Nephron (organoid): ENCODE measurements around the gene WFS1.

Experiments used
- H3K27ac Mint-ChIP-seq, 3 experiments: 2 replicates each; pipeline ENCODE4 v1.8.0; 2020; ENCODE audit warnings: mixed read lengths in 3 of 3, mild to moderate bottlenecking in 2 of 3, moderate library complexity in 1 of 3
- H3K27me3 Mint-ChIP-seq: 2 replicates; pipeline ENCODE4 v1.8.0; 2021; ENCODE audit warnings: low read depth, mild to moderate bottlenecking, moderate library complexity, mixed read lengths
- H3K36me3 Mint-ChIP-seq: 2 replicates; pipeline ENCODE4 v1.8.0; 2020; ENCODE audit warnings: low read depth, mixed read lengths
- H3K4me1 Mint-ChIP-seq: 2 replicates; pipeline ENCODE4 v1.8.0; 2020; ENCODE audit warnings: mixed read lengths
- H3K4me3 Mint-ChIP-seq, 3 experiments: 2 replicates each; pipeline ENCODE4 v1.8.0; 2020; ENCODE audit warnings: mild to moderate bottlenecking in 3 of 3, mixed read lengths in 3 of 3, moderate library complexity in 2 of 3
- H3K9me3 Mint-ChIP-seq: 2 replicates; pipeline ENCODE4 v1.8.0; 2020; ENCODE audit warnings: mixed read lengths
- TF ChIP-seq, protein P1 (sequence below), 3 experiments: fragments of 200-600 bp; sonication (generic); IDR thresholded peaks; one replicate each; pipeline ENCODE4 v1.5.0; 2021; ENCODE audit warnings: antibody characterized with exemption in 3 of 3; ENCODE audit not compliant: unreplicated experiment in 3 of 3

The WFS1 gene

DNA sequence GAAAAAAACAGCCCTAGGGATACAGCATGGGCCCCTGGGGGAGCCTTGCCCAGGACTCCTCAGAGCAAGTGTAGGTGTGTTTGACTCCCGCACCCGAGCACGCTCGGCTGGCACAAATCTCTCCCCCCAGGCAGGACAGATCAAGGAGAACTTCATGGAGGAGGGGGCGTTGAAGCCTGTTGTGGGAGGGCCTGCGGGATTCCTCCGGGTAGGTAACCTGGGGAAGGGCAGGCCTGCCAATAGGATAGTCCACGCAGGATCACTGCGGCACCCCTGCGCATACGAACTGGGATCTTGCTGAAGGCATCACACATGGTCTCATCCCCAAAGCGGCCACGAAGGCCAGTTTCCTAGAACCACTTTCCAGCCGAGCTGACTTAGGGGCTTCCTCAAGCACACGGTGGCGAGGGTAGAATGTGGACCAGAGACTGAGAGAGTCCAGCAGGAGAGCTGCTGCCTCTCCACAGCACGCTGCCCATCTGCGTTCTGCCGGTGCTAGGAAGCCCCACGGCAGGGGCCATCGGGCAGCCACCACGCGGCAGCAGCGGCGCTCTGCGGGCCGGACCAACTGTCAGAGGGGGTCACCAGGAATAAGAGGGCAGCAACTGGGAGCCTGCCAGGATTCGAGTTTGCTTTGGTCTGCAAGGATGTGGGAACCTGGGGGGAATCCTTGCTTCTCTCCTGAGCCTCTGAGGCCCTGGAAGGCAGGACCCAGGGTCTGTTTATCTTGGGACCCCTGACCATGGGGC is 56.8 kb downstream of the WFS1 start:
- Mint-ChIP-seq H3K4me1 (no peaks in the 10 kb centered on the region), H3K4me3 (no peak overlapping the region), H3K36me3 (no peaks in the 10 kb centered on the region), H3K27me3 (peaks cover 36% of the 10 kb centered on the region), H3K9me3 (no peaks in the 10 kb centered on the region), H3K27ac (no peak overlapping the region)
- TF ChIP-seq, protein P1, sequence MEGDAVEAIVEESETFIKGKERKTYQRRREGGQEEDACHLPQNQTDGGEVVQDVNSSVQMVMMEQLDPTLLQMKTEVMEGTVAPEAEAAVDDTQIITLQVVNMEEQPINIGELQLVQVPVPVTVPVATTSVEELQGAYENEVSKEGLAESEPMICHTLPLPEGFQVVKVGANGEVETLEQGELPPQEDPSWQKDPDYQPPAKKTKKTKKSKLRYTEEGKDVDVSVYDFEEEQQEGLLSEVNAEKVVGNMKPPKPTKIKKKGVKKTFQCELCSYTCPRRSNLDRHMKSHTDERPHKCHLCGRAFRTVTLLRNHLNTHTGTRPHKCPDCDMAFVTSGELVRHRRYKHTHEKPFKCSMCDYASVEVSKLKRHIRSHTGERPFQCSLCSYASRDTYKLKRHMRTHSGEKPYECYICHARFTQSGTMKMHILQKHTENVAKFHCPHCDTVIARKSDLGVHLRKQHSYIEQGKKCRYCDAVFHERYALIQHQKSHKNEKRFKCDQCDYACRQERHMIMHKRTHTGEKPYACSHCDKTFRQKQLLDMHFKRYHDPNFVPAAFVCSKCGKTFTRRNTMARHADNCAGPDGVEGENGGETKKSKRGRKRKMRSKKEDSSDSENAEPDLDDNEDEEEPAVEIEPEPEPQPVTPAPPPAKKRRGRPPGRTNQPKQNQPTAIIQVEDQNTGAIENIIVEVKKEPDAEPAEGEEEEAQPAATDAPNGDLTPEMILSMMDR (IDR thresholded peaks at IDR 0.05; ENCODE audit: unreplicated experiment in 3 of 3), result no peak

DNA sequence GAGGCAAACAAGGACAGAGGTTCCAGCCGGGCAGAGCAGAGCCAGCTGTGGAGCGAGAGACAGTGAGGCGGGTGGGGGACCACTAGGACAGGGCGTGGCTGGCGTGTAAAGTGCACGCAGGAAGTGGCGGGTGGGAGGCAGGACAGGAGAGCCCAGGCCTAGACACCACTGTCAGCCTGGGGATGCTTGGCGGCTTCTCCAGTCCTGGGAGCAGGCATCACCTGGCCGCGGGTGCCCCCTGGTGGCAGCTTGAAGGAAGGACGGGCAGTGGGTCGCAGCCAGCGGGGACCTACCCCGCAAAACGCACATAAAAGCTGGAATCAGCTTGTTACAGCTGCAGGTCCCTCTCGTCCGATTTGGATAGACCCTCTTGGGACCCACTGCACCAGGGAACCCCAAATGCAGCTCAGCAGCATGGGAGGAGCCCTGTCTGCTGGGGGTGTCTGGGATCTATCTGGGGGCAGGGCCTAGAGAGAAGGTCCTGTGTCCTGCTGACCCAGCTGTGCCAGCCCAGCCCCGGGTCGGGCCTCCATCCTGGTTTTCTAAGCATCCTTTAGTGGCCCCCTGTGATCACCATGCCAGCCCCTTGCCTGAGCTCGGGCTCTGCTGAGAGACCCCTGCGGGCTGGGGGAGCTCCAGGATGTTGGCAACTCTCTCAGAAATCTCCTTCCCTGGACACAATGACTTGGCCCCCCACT is 57.7 kb downstream of the WFS1 start:
- H3K36me3 Mint-ChIP-seq, result no peaks in the 10 kb centered on the region
- H3K27me3 Mint-ChIP-seq, result peaks cover 35% of the 10 kb centered on the region
- no peak overlapping the region for H3K4me3 Mint-ChIP-seq
- H3K9me3 Mint-ChIP-seq, result no peaks in the 10 kb centered on the region
- TF ChIP-seq, protein P1 (IDR thresholded peaks at IDR 0.05; ENCODE audit: unreplicated experiment in 3 of 3), result peak; percentile 91 to 93 (median 92)
- H3K4me1 Mint-ChIP-seq, result no peaks in the 10 kb centered on the region
- no peak overlapping the region for H3K27ac Mint-ChIP-seq

DNA sequence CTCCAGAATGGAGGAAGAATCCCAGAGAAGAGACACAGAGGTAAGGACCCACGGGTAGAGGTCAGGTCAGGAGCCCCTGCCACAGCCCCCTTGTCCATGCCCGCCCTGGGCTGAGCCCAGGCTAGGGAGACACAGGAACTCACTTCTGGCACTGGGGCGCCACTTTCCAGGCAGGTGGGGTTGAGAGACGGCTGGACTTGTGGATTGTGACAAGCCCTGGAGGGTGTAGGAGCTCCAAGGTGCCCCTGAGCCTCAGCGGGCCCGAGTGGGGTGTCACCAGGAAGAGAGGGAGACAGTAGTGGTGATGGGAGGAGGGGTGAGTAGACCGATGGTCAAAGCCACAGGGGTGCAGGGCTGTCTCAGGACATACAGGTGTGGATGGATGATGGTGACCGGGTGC is 58.9 kb downstream of the WFS1 start:
- H3K27me3 Mint-ChIP-seq, result peaks cover 41% of the 10 kb centered on the region
- no peaks in the 10 kb centered on the region for H3K4me1 Mint-ChIP-seq
- no peaks in the 10 kb centered on the region for H3K36me3 Mint-ChIP-seq
- H3K27ac Mint-ChIP-seq, result no peak overlapping the region
- TF ChIP-seq, protein P1 (IDR thresholded peaks at IDR 0.05; ENCODE audit: unreplicated experiment in 3 of 3), result no peak
- H3K4me3 Mint-ChIP-seq, result no peak overlapping the region
- H3K9me3 Mint-ChIP-seq, result no peaks in the 10 kb centered on the region

GRCh38 chr4:6329478-6330383 is 60.1 kb downstream of the WFS1 start:
- Mint-ChIP-seq H3K9me3 (no peaks in the 10 kb centered on the region), H3K27ac (no peak overlapping the region), H3K4me3 (no peak overlapping the region)

DNA sequence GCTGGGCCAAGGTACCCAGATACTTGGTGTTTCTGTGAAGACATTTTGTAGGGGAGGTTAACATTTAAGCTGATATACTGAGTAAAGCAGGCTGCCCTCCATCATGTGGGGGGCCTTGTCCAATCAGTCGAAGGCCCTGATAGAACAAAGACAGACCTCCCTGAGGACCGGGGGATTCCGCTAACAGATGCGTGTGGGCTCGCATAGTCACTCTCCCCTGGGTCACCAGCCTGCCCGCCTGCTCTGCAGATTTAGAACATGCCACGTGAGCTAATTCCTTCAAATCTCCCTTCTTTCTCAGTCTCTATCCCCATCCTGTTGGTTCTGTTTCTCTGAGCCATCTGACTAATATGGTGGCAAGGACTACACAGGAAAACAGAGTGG is 60.7 kb downstream of the WFS1 start:
- Mint-ChIP-seq H3K9me3 (peaks cover 2% of the 10 kb centered on the region), H3K4me3 (no peak overlapping the region), H3K27ac (no peak overlapping the region), H3K4me1 (no peaks in the 10 kb centered on the region), H3K36me3 (no peaks in the 10 kb centered on the region), H3K27me3 (peaks cover 60% of the 10 kb centered on the region)
- TF ChIP-seq, protein P1 (IDR thresholded peaks at IDR 0.05; ENCODE audit: unreplicated experiment in 3 of 3), result no peak

More at GRCh38 chr4:6329478-6330383, 60.1 kb downstream of the WFS1 start:
- TF ChIP-seq, protein P1 (IDR thresholded peaks at IDR 0.05; ENCODE audit: unreplicated experiment in 3 of 3), result no peak
- no peaks in the 10 kb centered on the region for H3K4me1 Mint-ChIP-seq
- peaks cover 53% of the 10 kb centered on the region for H3K27me3 Mint-ChIP-seq
- H3K36me3 Mint-ChIP-seq, result no peaks in the 10 kb centered on the region
